T1000 (cell line): ENCODE results near the gene SARM1.
"Not testable (repeated sequence)": the region's sequence is repeated elsewhere in the genome, so short reads cannot be mapped to it uniquely, and the experiment has no call there.

ENCODE experiments used
- DNase-seq: peaks from one replicate; lab custom pipeline; 2025; ENCODE audit warnings: mixed read lengths; lab: John Stamatoyannopoulos, UW

The SARM1 gene

GRCh38 chr17:28371245-28372202 is at the start of gene SARM1:
Gene SARM1, plus strand, starts transcription at chr17:28371694. Its CDS starts 339 bp downstream, at chr17:28372033.
- peak; percentile 86 for DNase-seq

GRCh38 chr17:28324267-28324745 is 47.2 kb upstream of the SARM1 start:
- no peak for DNase-seq

DNA sequence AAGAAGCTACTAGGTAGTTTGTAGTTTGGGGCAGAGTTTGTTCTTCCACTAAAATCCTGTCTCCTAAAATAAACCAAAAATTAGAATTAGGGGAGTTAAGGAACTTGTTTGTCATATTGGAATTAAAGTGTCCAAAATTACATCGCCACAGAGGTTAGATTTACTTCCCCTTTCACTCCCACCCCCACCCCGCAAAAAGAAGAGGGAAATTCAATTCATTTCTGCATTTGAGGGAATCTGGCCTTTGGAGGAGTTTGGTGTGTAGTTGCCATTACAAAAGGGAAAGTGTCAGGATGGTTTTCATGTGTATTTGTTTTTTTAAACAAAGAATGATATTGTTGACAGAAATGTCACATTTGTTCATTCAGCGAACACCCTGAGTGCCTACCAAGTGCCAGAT is 46.7 kb upstream of the SARM1 start:
- DNase-seq, result no peak

- DNase-seq, result no peak
Measured at GRCh38 chr17:28325211-28325610, 46.3 kb upstream of the SARM1 start.

- DNase-seq, result no peak
Measured at GRCh38 chr17:28326114-28326513, 45.4 kb upstream of the SARM1 start.

GRCh38 chr17:28327031-28327607 is 44.4 kb upstream of the SARM1 start:
- DNase-seq, result no peak

- no peak for DNase-seq
Measured at GRCh38 chr17:28327709-28328108, 43.8 kb upstream of the SARM1 start.

- DNase-seq, result no peak
Measured at GRCh38 chr17:28328325-28328724, 43.2 kb upstream of the SARM1 start.

- no peak for DNase-seq
Measured at GRCh38 chr17:28330671-28331070, 40.8 kb upstream of the SARM1 start.

- no peak for DNase-seq
Measured at GRCh38 chr17:28331891-28332420, 39.5 kb upstream of the SARM1 start.

GRCh38 chr17:28333083-28333746 is 38.3 kb upstream of the SARM1 start:
- no peak for DNase-seq

DNA sequence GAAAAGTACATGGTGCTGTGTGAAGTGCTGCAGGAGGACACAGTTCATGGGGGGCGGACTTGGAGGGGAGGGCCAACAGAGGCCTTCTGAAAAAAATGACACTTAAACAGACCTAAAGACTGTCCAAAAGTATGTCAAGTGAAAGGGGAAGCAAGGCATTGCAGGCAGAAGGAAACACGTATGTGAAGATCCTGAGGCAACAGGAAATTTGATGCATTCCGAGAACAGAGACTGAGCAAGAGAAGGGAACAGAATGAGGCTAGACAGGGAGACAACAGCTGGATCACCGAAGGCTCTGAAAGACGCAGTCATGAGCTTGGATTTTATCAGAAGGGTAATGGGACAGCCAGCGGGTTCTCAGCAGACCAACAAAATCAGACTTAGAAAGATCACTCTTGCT is 37.3 kb upstream of the SARM1 start:
- no peak for DNase-seq

DNA sequence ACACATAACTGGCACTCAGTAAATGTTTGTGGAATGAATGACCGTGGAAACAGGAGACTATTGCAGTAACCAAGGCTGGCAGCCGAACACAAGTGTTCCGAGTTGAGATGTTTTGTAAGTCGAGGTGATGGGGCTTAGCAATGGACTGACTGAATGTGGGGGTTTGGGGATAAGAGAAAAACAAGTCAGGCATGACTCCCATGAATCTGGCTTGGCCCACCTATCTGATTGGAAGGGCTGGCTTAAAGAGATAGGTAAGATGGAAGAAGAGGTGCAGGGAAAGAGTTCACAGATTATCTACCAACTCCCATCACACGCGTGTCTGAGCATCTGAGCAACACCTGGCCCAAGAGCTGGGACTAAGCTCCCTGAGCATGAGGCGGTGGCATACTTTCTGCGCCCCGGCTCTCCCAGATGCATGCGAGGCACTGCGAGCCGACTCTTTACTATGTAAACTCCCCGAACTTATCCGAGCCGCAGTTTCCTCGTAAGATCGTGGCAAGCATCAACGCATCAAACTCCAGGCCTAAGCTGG is 36.8 kb upstream of the SARM1 start:
- no peak for DNase-seq

DNA sequence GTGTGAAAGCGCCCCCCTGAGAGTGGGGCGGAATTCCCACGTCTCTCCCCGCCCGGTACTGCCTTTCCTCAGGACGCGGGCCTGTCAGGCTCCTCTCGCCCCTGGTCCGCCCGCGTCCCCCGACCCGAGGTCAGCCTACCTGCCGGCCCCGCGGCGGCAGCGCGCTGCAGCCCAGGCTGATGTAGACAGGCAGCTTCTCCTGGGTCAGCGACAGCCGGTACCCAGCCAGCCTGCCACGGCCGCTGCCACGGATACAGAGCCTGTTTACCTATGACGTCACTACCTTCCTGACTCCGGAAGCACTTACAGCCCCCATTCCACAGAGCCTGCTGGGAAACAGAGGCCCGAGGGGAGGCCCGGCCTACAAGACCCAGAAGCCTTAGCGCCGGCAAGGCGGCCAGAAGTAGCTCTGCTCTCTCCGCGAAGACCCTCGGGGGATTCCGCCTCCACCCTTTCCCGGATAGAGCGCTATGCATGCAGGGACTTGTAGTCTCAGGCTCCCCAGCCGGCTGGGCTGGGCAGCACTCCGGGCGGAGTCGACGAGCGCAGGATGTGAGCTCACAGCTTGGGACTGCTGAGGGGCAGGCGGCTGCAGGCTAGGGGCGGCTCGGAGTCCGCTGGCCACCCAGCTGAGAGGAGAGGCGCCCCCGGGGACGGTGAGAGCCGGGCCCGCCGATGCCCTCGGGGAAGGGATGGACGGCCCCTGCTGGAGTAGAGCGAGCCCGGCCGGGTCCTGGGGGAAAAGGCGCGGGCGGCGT is 36.1 kb upstream of the SARM1 start, which contains the start of the genes IFT20 and TNFAIP1:
IFT20 (minus strand) TSS at position 272 of the 758 bp plus-strand sequence. CDS start 3,487 bp downstream, outside the sequence.
TNFAIP1 (plus strand) TSS at position 561 of the 758 bp plus-strand sequence. CDS start 3,761 bp downstream, outside the sequence.
- DNase-seq, result peak; percentile 99

- peak; percentile 49 for DNase-seq
Measured at GRCh38 chr17:28335959-28336871, 35.3 kb upstream of the SARM1 start.

- DNase-seq, result no peak
Measured at GRCh38 chr17:28338056-28338768, 33.3 kb upstream of the SARM1 start.

GRCh38 chr17:28338769-28339212 is 32.7 kb upstream of the SARM1 start:
- DNase-seq, result not testable (repeated sequence)

DNA sequence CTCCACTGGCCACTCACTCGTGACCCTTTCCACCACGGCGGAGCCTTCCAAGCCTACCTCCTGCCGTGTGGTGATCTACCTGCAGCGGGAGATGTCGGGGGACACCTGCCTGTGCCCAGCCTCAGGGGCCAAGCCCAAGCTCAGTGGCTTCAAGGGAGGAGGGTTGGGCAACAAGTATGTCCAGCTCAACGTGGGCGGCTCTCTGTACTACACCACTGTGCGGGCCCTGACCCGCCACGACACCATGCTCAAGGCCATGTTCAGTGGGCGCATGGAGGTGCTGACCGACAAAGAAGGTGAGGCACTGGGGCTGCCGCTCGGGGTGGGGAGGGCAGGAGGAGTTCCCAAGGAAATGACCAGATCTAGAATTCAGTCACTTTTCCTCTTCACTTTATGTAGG is 32.1 kb upstream of the SARM1 start:
- DNase-seq, result no peak

GRCh38 chr17:28340374-28340773 is 31.1 kb upstream of the SARM1 start:
- no peak for DNase-seq
